Heart left ventricle (tissue), 16 donors: ENCODE measurements around the gene HTT. TPM values are rescaled to one million over a fixed set of nuclear protein-coding genes. Genes with fewer than 3 reads are reported as not detected.

Experiments used
- ATAC-seq, 4 donors: fragments of 200-7000 bp; cut with Tn5 transposase; one replicate each; pipeline ENCODE4 v1.9.1; 2020 to 2022; ENCODE audit warnings: moderate library complexity in 4 of 4, mild to moderate bottlenecking in 3 of 4, moderate number of reproducible peaks in 1 of 4
- DNase-seq, 5 donors: peaks; one replicate each; pipeline ENCODE4 v3.0.0-alpha.2; 2020
- H3K27ac ChIP-seq, 12 donors: fragments of 200-600 bp; sonication (generic) in 4 of 12; one replicate each; pipeline versions ENCODE4 v1.5.0 to v1.8.0; 2016 to 2022; ENCODE audit warnings: mild to moderate bottlenecking in 2 of 12
- H3K27me3 ChIP-seq, 9 donors: fragments of 200-600 bp; sonication (generic) in 2 of 9; one replicate each; pipeline versions ENCODE4 v1.5.1 to v1.8.0; 2016 to 2022; ENCODE audit warnings: mild to moderate bottlenecking in 3 of 9
- H3K36me3 ChIP-seq, 9 donors: fragments of 200-600 bp; sonication (generic) in 2 of 9; one replicate each; pipeline versions ENCODE4 v1.5.0 to v1.8.0; 2018 to 2022; ENCODE audit warnings: mild to moderate bottlenecking in 2 of 9
- H3K4me1 ChIP-seq, 12 donors: fragments of 200-600 bp; sonication (generic) in 4 of 12; one replicate each; pipeline versions ENCODE4 v1.5.0 to v1.8.0; 2016 to 2022; ENCODE audit warnings: mild to moderate bottlenecking in 3 of 12
- H3K4me3 ChIP-seq, 12 donors: fragments of 200-600 bp; sonication (generic) in 4 of 12; one replicate each; pipeline versions ENCODE4 v1.5.0 to v1.8.0; 2017 to 2022; ENCODE audit warnings: mild to moderate bottlenecking in 9 of 12, moderate library complexity in 4 of 12
- H3K9me3 ChIP-seq, 12 donors: fragments of 200-600 bp; sonication (generic) in 4 of 12; one replicate each; pipeline versions ENCODE4 v1.5.0 to v1.8.0; 2016 to 2022; ENCODE audit warnings: mild to moderate bottlenecking in 1 of 12
- POLR2A ChIP-seq, 2 donors: fragments of 450-650 bp; IDR thresholded peaks; one replicate each; pipeline ENCODE4 v1.6.1; 2017; ENCODE audit warnings: antibody characterized with exemption in 2 of 2, mild to moderate bottlenecking in 2 of 2, moderate library complexity in 2 of 2
- WGBS, 4 donors: extraction: QIAGEN DNeasy Blood & Tissue Kit in 2 of 4; methylation state at CpG; one replicate each; pipeline versions ENCODE4 v1.1.5 to v1.1.7; 2013 to 2018; 5-methylcytosine and 5-hydroxymethylcytosine counted together
- intact Hi-C, 10 donors: fragments of 100-400 bp; cut with DNase I; formaldehyde crosslinking; loops; one replicate each; pipeline versions ENCODE4 v1.11.1 to v1.14.2; 2022
- polyA plus RNA-seq, 2 donors: library from polyadenylated mRNA; stranded (reverse); fragments of 200-250 nt; gene quantifications; one replicate each; pipeline ENCODE4 v1.2.3, GENCODE V29; 2013
- total RNA-seq, 9 donors: library from RNA; depleted of rRNA in 2 of 9; stranded (reverse); fragments of >200 nt in 2 of 9; fragmentation: NEBNext Ultra II Directional in 3 of 9; extraction: Animal tissue kit (Norgen Biotek cat#: 25700) in 3 of 9; gene quantifications; one replicate each; pipeline versions ENCODE4 v1.1.0 to v1.2.4, GENCODE V29; 2016 to 2023
- TF ChIP-seq, protein P1 (sequence below), 12 donors: fragments of 200-600 bp; sonication (generic) in 4 of 12; IDR thresholded peaks; one replicate each; pipeline versions ENCODE4 v1.5.0 to v1.8.0; 2018 to 2022; ENCODE audit warnings: antibody characterized with exemption in 12 of 12, mild to moderate bottlenecking in 5 of 12
- donor health status: ischemic (EF 13 %, LVEDD 7.1; RV severe dilation, severe dysfunction).
- donor health status: healthy with polysubstance abuse.
- donor health status: DM: no; HTN: yes; CAD: no.
- donor health status: DM: no; HTN: no; CAD: no.
- donor health status: ischemic (EF 25% LVEDD 6.9; RV normal size, moderate dysfunction).
- donor health status: ischemic (EF 25% LVEDD 5.7; RV mildly dilated, moderate dysfunction).
- donor health status: healthy.
- donor health status: DM: yes; HTN: yes; CAD: no.
- donor health status: ischemic (EF 35%, LVEDD 5.7; RV mildly dilated, moderate dysfunction).
- donor health status: nonischemic (EF 11% LVEDD 7.7; RV severe dilation, severe dysfunction).
- donor health status: DM: yes; HTN: yes; CAD: no.
- donor health status: PGD.
- donor health status: ischemic (EF 29% LVEDD 5.4; RV normal size, mild dysfunction).
- donor health status: nonischemic (EF 23%, LVEDD 6.1; RV moderate dilation, normal function).

Gene HTT
- total and polyA plus RNA-seq, 11 donors = 13.9 to 122 (median 25.1) TPM

DNA sequence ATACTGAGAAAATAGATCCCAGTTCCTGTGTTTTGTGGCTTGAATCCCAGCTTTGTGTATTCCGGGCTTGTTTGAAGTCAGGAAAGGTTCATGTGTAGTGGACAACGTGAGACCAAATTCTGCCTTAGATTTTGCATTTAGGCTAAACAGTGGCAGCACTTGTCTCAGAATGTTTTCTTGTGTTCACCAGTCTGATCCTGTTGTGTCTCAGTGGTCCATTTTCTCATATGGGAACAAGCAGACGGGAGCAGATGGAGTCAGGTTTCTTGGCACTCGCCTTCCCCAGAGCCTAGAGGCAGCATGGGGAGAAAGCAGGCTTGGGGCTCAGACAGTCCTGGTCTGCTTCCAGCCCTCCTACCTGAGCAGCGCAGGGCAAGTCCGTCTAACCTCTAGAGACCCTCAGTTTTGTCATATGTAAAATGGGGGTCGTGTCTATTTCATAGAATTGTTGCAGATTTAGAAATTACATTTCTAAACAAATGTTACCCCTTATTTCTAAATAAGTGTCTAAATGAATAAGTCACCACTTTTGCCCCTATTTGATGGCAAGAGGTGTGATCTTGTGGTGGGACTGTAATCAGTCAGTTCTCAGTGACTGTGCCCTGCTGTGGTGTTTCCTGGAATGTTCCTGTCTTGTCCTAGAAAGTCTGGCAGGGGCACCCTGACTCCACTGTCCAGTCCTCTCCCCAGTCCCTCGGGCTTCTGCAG is 146.1 kb downstream of the HTT start:
- intact Hi-C loops = no loop called here
- Histone ChIP-seq H3K27ac (peak overlapping the region in 2 of 12 donors; percentile 15 to 16), H3K9me3 (no peaks in the 10 kb centered on the region), H3K4me1 (peaks cover 0 to 25% (median 0%) of the 10 kb centered on the region in 12 donors), H3K27me3 (no peaks in the 10 kb centered on the region), H3K36me3 (peaks cover 0 to 99% (median 95%) of the 10 kb centered on the region in 9 donors), H3K4me3 (no peak overlapping the region)
- TF ChIP-seq, protein P1, sequence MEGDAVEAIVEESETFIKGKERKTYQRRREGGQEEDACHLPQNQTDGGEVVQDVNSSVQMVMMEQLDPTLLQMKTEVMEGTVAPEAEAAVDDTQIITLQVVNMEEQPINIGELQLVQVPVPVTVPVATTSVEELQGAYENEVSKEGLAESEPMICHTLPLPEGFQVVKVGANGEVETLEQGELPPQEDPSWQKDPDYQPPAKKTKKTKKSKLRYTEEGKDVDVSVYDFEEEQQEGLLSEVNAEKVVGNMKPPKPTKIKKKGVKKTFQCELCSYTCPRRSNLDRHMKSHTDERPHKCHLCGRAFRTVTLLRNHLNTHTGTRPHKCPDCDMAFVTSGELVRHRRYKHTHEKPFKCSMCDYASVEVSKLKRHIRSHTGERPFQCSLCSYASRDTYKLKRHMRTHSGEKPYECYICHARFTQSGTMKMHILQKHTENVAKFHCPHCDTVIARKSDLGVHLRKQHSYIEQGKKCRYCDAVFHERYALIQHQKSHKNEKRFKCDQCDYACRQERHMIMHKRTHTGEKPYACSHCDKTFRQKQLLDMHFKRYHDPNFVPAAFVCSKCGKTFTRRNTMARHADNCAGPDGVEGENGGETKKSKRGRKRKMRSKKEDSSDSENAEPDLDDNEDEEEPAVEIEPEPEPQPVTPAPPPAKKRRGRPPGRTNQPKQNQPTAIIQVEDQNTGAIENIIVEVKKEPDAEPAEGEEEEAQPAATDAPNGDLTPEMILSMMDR (IDR thresholded peaks at IDR 0.05) = no peak
- no peak for TF ChIP-seq POLR2A (IDR thresholded peaks at IDR 0.05)
- DNase-seq = peak in 1 of 5 donors; percentile 7
- 76 to 87% (median 80%) methylated on average over 8 of the region's 8 CpGs for WGBS, 4 donors
- ATAC-seq = no peak

DNA sequence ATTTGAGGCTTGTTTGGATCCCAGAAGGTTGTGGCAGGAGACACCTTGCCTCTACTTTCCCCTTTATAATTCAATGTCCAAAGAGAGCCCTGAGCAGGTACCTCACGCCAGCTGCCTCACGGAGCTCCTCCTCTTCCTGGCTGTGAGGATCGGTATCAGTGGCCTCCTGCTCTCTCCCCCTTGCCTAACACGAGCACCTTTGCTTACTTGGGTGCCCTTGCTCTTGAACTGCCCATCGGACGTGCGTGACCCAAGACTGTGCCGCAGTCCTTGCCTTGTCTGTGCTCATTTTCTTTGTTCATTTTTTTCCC is 146.7 kb downstream of the HTT start:
- Histone ChIP-seq H3K9me3 (no peaks in the 10 kb centered on the region), H3K4me1 (peaks cover 0 to 28% (median 0%) of the 10 kb centered on the region in 12 donors), H3K27me3 (no peaks in the 10 kb centered on the region), H3K27ac (no peak overlapping the region), H3K4me3 (no peak overlapping the region), H3K36me3 (peaks cover 0 to 99% (median 93%) of the 10 kb centered on the region in 9 donors)
- TF ChIP-seq, protein P1 (IDR thresholded peaks at IDR 0.05) = no peak
- TF ChIP-seq POLR2A (IDR thresholded peaks at IDR 0.05) = no peak
- intact Hi-C loops = no loop called here
- ATAC-seq = no peak
- no peak for DNase-seq
- WGBS, 4 donors = 91 to 95% (median 94%) methylated on average over 8 of the region's 8 CpGs

DNA sequence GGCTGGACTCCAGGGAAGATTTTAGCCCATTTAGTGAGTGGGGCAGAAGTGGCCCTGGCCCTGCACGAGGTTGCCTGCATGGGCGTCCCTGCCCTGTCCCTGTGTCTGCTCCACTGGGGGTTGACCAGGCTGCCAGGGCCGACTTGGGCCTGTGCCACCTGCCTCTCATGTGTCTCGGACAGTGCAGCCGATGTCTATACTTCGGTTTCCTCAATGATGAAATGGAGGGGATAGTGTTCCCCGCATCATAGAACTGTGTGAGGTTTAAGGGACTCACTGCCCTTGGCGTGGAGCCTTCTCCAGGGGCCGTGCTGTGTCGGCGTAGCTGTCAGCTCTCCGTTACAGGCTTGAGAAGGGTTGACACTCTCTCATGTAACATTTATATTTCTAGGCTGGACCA is 147.5 kb downstream of the HTT start:
- Histone ChIP-seq H3K4me1 (peaks cover 0 to 35% (median 0%) of the 10 kb centered on the region in 12 donors), H3K27me3 (no peaks in the 10 kb centered on the region), H3K9me3 (no peaks in the 10 kb centered on the region), H3K36me3 (peaks cover 0 to 100% (median 88%) of the 10 kb centered on the region in 9 donors), H3K4me3 (no peak overlapping the region), H3K27ac (no peak overlapping the region)
- TF ChIP-seq, protein P1 (IDR thresholded peaks at IDR 0.05) = no peak
- ATAC-seq = peak in 1 of 4 donors; percentile 6
- intact Hi-C loops = no loop called here
- DNase-seq = peak in 1 of 5 donors; percentile 25
- 84 to 87% (median 86%) methylated on average over 12 of the region's 12 CpGs; no CpG with 5 or more reads in 1 of the 4 donors for WGBS, 4 donors

DNA sequence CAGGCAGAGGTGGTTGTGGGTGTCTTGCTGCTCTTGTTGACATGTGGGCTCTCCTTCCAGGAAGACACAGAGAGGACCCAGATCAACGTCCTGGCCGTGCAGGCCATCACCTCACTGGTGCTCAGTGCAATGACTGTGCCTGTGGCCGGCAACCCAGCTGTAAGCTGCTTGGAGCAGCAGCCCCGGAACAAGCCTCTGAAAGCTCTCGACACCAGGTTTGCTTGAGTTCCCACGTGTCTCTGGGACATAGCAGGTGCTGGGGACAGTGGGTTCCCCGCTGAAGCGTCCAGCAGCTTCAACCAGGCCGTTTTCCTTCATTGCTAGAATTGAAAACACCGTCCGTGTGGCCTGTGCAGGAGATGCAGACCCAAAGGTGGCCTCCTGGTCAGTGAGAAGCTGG is 148.9 kb downstream of the HTT start:
- ATAC-seq = no peak
- TF ChIP-seq, protein P1 (IDR thresholded peaks at IDR 0.05) = no peak
- no peak for TF ChIP-seq POLR2A (IDR thresholded peaks at IDR 0.05)
- Histone ChIP-seq H3K27me3 (no peaks in the 10 kb centered on the region), H3K9me3 (no peaks in the 10 kb centered on the region), H3K4me3 (no peak overlapping the region), H3K36me3 (peaks cover 0 to 90% (median 78%) of the 10 kb centered on the region in 9 donors), H3K4me1 (peaks cover 0 to 36% (median 0%) of the 10 kb centered on the region in 12 donors), H3K27ac (no peak overlapping the region)
- 94 to 99% (median 95%) methylated on average over 8 to 11 of the region's 11 CpGs for WGBS, 4 donors
- intact Hi-C loops = no loop called here
- peak in 2 of 5 donors; percentile 11 to 47 for DNase-seq
